Eye (tissue), 1 donor: Measurements from ENCODE around the gene LMF2.

Source experiments
- DNase-seq: peaks from one replicate; pipeline ENCODE4 v3.0.0-alpha.2; 2015

The LMF2 gene

DNA sequence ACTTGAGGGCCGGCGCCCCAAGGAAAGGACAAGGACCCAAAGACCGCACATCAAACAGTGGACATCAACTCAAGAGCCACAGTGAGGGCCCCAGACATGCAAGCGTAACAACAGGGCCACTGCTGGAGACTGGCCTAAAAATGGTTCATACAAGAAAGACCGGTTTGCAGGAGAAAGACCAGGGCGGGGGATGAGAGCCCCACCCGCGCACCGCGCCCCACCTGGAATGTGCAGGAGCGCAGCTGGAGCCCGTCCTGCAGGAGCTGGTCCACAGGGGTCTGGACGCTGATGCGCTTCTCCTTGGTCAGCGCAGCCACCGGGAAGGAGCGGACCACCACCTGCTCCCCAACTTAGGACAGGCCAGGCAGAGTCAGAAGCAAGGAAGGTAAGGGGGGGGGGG, 46.6 kb downstream of the LMF2 start:
- DNase-seq, result no peak

- no peak for DNase-seq
These were observed 47.9 kb downstream of the LMF2 start for GRCh38 chr22:50459496-50460140.

DNA sequence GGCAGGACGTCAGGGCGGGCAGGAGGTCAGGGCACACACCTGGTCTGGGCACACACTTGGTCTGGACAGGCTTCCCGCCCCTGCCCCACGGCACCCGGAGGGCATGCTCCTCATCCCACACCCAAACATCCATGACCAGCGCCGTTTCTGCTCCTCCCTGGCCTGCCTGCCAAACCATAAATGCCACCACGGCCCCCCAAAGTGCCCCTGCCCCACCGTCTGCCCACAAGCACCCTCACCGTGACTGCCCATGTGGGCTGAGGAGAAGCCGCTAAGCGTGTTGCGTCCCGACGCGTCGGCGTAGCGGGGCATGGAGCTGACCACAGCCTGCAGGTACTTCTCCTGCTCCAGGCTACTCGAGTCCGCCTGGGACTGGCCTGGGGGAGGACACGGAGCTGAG, 48.5 kb downstream of the LMF2 start:
- no peak for DNase-seq

DNA sequence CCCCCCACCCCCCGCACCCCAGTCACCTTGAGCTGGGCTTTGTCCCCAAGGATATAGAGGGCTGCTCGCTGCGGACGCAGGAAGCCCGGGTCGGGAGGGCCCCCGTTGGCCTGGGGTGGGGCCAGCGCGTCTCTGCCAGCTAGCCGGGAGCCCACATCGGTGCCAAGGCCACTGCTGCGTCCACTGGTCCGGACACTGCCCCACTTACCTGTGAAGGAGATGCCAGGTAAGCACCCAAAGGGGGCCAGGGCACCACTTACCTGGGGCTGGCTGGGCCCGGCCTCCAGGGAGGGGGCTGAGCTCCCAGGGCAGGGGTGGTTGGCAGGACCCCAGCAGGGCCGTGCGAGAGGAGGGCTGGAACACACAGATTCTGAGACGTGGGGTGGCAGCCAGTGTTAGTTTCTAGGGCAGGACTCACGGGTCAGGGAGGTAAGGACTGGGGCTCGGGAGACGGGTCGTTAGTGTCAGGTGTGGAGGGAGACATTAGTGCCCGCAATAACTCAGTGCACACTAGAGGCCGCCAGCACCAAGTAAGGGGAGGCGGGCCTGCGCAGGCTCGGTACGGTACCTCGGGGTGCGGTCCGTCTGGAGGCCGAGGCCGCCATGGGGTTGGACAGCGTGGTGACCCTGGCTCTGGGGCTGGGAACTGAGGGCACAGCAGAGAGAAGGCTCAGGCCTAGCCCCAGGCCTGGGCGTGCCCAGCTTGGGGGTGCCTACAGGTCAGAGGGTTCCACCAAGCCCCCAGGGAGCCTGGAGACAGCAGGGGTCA, 50.9 kb downstream of the LMF2 start:
- DNase-seq, result no peak

DNA sequence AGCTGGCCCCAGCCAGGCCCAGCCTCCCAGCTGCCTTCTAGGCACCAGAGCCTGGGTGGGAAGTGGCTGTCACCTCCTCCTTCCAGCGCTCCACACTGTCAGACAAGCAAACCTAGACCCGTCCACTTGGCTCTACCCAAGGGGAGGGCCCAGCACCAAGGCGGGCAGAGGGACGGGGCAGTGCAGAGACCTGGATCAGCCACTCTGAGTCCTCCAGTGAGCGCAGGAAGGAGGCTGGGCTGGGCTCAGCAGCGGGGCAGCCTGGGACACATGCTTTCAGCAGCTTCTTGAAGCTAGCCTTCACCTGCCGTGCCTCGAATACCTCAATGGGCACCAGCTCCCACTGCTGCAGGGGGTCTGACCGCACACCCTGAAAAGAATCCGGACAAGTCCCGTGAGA, 51.5 kb downstream of the LMF2 start:
- DNase-seq, result no peak

DNA sequence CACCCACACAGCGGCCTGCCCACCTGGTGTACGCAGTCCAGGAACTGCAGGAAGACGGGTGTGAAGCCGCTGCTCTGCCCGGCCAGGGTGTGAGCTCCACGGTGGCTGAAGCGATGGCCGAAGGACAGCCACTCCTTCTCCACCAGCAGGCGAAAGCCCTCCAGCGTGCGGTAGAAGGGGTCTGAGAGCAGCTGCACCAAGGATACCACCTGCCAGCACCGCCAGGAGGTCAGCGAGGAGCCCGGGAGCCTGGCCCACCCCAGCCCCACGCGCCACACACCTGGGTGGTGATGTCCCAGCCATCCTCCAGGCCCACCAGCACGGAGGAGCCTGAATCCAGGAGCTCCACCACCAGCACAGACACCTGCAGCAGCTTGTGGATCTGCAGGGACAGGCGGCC, 52.3 kb downstream of the LMF2 start:
- no peak for DNase-seq

DNA sequence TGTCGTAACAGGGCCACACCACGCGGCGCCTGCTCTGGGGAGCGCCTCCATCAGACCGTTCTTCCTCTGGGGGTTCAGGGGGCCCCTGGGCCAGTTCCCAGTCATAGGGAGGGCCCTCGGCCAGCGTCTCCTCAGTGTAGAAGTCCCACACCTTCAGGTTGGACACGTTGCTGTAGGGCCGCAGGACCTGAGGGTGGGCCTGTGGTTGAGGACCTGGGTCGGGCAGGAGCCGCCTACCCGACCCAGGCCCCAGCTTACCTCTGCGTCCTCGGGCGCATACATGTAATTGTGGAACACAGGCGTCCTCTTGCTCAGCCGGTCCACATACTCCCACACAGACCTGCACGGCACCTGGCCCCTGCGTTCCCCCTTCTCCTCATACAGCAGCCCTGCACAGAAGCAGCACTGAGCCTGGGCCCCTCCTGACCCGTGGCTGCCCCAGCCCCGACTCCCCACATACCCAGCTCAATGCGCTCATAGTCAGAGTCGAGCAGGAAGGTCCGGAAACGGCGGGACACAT, 52.9 kb downstream of the LMF2 start:
- no peak for DNase-seq
